Panc1 (cell line): Measurements from ENCODE around the gene ELL3. TPM values are rescaled to one million over a fixed set of nuclear protein-coding genes. Genes with fewer than 3 reads are reported as not detected.
A peak's percentile ranks its signal among the peaks of the same experiment; 100 is the strongest.

Experiments
- ATAC-seq: fragments of 200-7000 bp; cut with Tn5 transposase; 2 replicates; pipeline ENCODE4 v1.9.1; 2020; ENCODE audit warnings: mild to moderate bottlenecking, moderate library complexity
- BruUV-seq: library from RNA; stranded (reverse); fragments of 400-500 nt; replicated peaks from 2 replicates; lab custom pipeline; 2021; lab: Mats Ljungman, UMichigan
- CTCF ChIA-PET: fragments of 300-600 bp; sonication (Branson Sonifier 250); formaldehyde crosslinking; loops from one replicate; lab custom pipeline; 2022; ENCODE audit warnings: antibody characterized with exemption; lab: Charles Lee
- POLR2A ChIA-PET: fragments of 300-600 bp; sonication (Branson Sonifier 250); formaldehyde crosslinking; loops from one replicate; lab custom pipeline; 2022; ENCODE audit warnings: antibody characterized with exemption; lab: Charles Lee
- DNase-seq: peaks from one replicate; pipeline ENCODE4 v3.0.0-alpha.2; 2010; ENCODE audit warnings: low read depth, low spot score
- H3K27ac ChIP-seq: 2 replicates; pipeline ENCODE4 v1.5.1; 2011; ENCODE audit warnings: mild to moderate bottlenecking, low read length, inconsistent platforms
- H3K27me3 ChIP-seq: fragments of 200-500 bp; sonication (Bioruptor generic); 2 replicates; pipeline ENCODE4 v1.6.0; 2014; ENCODE audit warnings: low read length, inconsistent platforms; ENCODE audit not compliant: control insufficient read depth, insufficient read depth
- H3K36me3 ChIP-seq: fragments of 200-500 bp; sonication (Bioruptor generic); 2 replicates; pipeline ENCODE4 v1.5.1; 2014; ENCODE audit warnings: inconsistent platforms, mild to moderate bottlenecking, low read length, moderate library complexity; ENCODE audit not compliant: control insufficient read depth, insufficient read depth
- H3K4me1 ChIP-seq: 2 replicates; pipeline ENCODE4 v1.5.1; 2011; ENCODE audit warnings: inconsistent platforms, mild to moderate bottlenecking, low read length, moderate library complexity; ENCODE audit not compliant: control insufficient read depth, insufficient read depth
- H3K4me3 ChIP-seq, 2 experiments: 2 replicates each; pipeline ENCODE4 v1.5.1; 2011 to 2012; ENCODE audit warnings: low read depth in 2 of 2, low read length in 2 of 2, mild to moderate bottlenecking in 2 of 2, inconsistent platforms in 1 of 2, moderate library complexity in 1 of 2
- H3K9me3 ChIP-seq: fragments of 200-500 bp; sonication (Bioruptor generic); 2 replicates; pipeline ENCODE4 v1.5.1; 2014; ENCODE audit warnings: low read depth, mild to moderate bottlenecking, inconsistent platforms, low read length, moderate library complexity; ENCODE audit not compliant: control insufficient read depth, insufficient read depth
- CTCF ChIP-seq: fragments of 450-650 bp; IDR thresholded peaks from 2 replicates; pipeline ENCODE4 v1.5.1; 2017; ENCODE audit warnings: mild to moderate bottlenecking
- POLR2AphosphoS5 ChIP-seq: IDR thresholded peaks from 2 replicates; pipeline ENCODE4 v1.6.1; 2012; ENCODE audit warnings: mild to moderate bottlenecking, low read depth, low read length, moderate library complexity
- REST ChIP-seq, 2 experiments: IDR thresholded peaks; 2 replicates each; pipeline ENCODE4 v1.6.1; 2011 to 2012; ENCODE audit warnings: low read depth in 2 of 2, control low read depth in 1 of 2, low read length in 1 of 2, mild to moderate bottlenecking in 1 of 2, moderate library complexity in 1 of 2; ENCODE audit not compliant: insufficient read depth in 1 of 2
- SIN3A ChIP-seq: IDR thresholded peaks from 2 replicates; pipeline ENCODE4 v1.6.1; 2012; ENCODE audit warnings: low read depth, mild to moderate bottlenecking, low read length, moderate library complexity, borderline replicate concordance; ENCODE audit not compliant: insufficient read depth
- TCF7L2 ChIP-seq: IDR thresholded peaks from 2 replicates; pipeline ENCODE4 v1.6.1; 2011; ENCODE audit warnings: mild to moderate bottlenecking, low read depth, low read length, inconsistent platforms
- in situ Hi-C: cut with HindIII; loops from 2 replicates; pipeline ENCODE4 v1.10.0; 2016; ENCODE audit warnings: low sequenced_read_pairs, low pct_unique_long_range_greater_than_20kb
- intact Hi-C: fragments of 100-400 bp; cut with micrococcal nuclease; formaldehyde crosslinking; loops from one replicate; pipeline ENCODE4 v1.10.0; 2022; ENCODE audit not compliant: unreplicated experiment
- total RNA-seq: library from RNA; stranded (reverse); gene quantifications from one replicate; pipeline ENCODE4 v1.2.1, GENCODE V29; 2021; ENCODE audit not compliant: unreplicated experiment

ELL3 gene
- total RNA-seq, 1 experiment from 2014 or later, result 6.8 TPM

GRCh38 chr15:43763819-43764446, 12.8 kb downstream of the ELL3 start:
- BruUV-seq, result no TSS peak
- intact Hi-C loops, result no loop called here
- in situ Hi-C loops, result no loop called here
- no peak overlapping the region for H3K27ac ChIP-seq
- ChIA-PET CTCF (interaction anchor here (1.1 kb wide), 1 partner anchor 407 kb away, joined by 3 read pairs; no protein-coding TSS in a partner anchor), POLR2A (no interaction called here)
- no peaks in the 10 kb centered on the region for H3K9me3 ChIP-seq
- ATAC-seq, result no peak
- DNase-seq, result no peak
- H3K36me3 ChIP-seq, result peaks cover 38% of the 10 kb centered on the region
- H3K27me3 ChIP-seq, result no peaks in the 10 kb centered on the region
- no peak overlapping the region for H3K4me3 ChIP-seq
- H3K4me1 ChIP-seq, result no peaks in the 10 kb centered on the region
- TF ChIP-seq REST (IDR thresholded peaks at IDR 0.05; ENCODE audit: insufficient read depth in 1 of 2, low read depth in 2 of 2, low read length in 1 of 2), result no peak
- TF ChIP-seq SIN3A, result no peak
- no peak for TF ChIP-seq TCF7L2
- TF ChIP-seq CTCF, result no peak
- TF ChIP-seq POLR2AphosphoS5, result no peak

- POLR2A ChIA-PET, result no interaction called here
- TF ChIP-seq POLR2AphosphoS5 (no peak), REST (IDR thresholded peaks at IDR 0.05; ENCODE audit: insufficient read depth in 1 of 2, low read depth in 2 of 2, low read length in 1 of 2) (no peak), TCF7L2 (no peak), CTCF (no peak), SIN3A (no peak)
- BruUV-seq, result TSS peak; percentile 20
- ATAC-seq (no peak), DNase-seq (no peak)
- CTCF ChIA-PET, result no interaction called here
- intact Hi-C loops (no loop called here), in situ Hi-C loops (no loop called here)
- no peak overlapping the region for H3K27ac ChIP-seq
- peaks cover 32% of the 10 kb centered on the region for H3K36me3 ChIP-seq
- no peaks in the 10 kb centered on the region for H3K4me1 ChIP-seq
- H3K4me3 ChIP-seq, result no peak overlapping the region
- no peaks in the 10 kb centered on the region for H3K27me3 ChIP-seq
- no peaks in the 10 kb centered on the region for H3K9me3 ChIP-seq
These were observed 13.9 kb downstream of the ELL3 start for GRCh38 chr15:43762824-43763223.
